K562 (cell line): ENCODE measurements around the gene ZNF331. TPM values are rescaled to one million over a fixed set of nuclear protein-coding genes. Genes with fewer than 3 reads are reported as not detected.

Experiments used
- ATAC-seq: fragments of 200-7000 bp; cut with Tn5 transposase; 3 replicates; pipeline ENCODE4 v1.9.1; 2020; ENCODE audit warnings: moderate library complexity
- BruUV-seq: library from RNA; stranded (reverse); fragments of 400-500 nt; replicated peaks from 2 replicates; lab custom pipeline; 2021; lab: Mats Ljungman, UMichigan
- CTCF ChIA-PET: fragments of 300-600 bp; formaldehyde crosslinking; extraction: SDS; loops from one replicate; lab custom pipeline; 2021; ENCODE audit warnings: low intra/inter-chr PET ratio; lab: Yijun Ruan, JAX
- POLR2A ChIA-PET: fragments of 300-600, 350-650 bp; sonication (Branson Sonifier 250); formaldehyde crosslinking; extraction: SDS; loops from one replicate; lab custom pipeline; 2021; ENCODE audit warnings: antibody characterized with exemption, inconsistent platforms; lab: Yijun Ruan, JAX
- DNase-seq, 4 experiments: peaks; one replicate each; pipeline versions ENCODE4 v3.0.0 to v3.0.0-alpha.2; 2011 to 2018; ENCODE audit warnings: low spot score in 3 of 4, mixed read lengths in 3 of 4; ENCODE audit errors: extremely low read depth in 1 of 4
- FAIRE-seq: peaks from 2 replicates; lab custom pipeline; 2011; peaks lifted over from hg19 to GRCh38; lab: Jason Lieb, UNC
- H2AFZ ChIP-seq: 2 replicates; pipeline ENCODE4 v1.6.0; 2011; ENCODE audit warnings: low read depth, low read length, control low read depth, inconsistent platforms
- H3K27ac ChIP-seq: fragments of 200-600 bp; 3 replicates; pipeline ENCODE4 v1.8.0; 2011; ENCODE audit warnings: low read depth, mild to moderate bottlenecking, control low read depth, inconsistent platforms, low read length, moderate library complexity, mixed read lengths; ENCODE audit errors: extremely low read depth
- H3K27me3 ChIP-seq, 2 experiments: fragments of 300-600 bp in 1 of 2; 2 replicates in 1 of 2; 3 replicates in 1 of 2; pipeline versions ENCODE4 v1.6.0 to v1.8.0; 2011; ENCODE audit warnings: inconsistent platforms in 2 of 2, low read length in 2 of 2, mild to moderate bottlenecking in 1 of 2, mixed read lengths in 1 of 2, moderate library complexity in 1 of 2; ENCODE audit not compliant: control insufficient read depth in 2 of 2, insufficient read depth in 2 of 2
- H3K36me3 ChIP-seq: fragments of 300-600 bp; 3 replicates; pipeline ENCODE4 v1.8.0; 2011; ENCODE audit warnings: mild to moderate bottlenecking, low read length, inconsistent platforms; ENCODE audit not compliant: control insufficient read depth, insufficient read depth
- H3K4me1 ChIP-seq, 2 experiments: fragments of 200-600 bp in 1 of 2; replicated peaks in 1 of 2; 2 replicates in 1 of 2; 3 replicates in 1 of 2; pipeline versions ENCODE4 v1.5.1 to v1.8.0; 2011; ENCODE audit warnings: inconsistent platforms in 2 of 2, low read length in 2 of 2, mild to moderate bottlenecking in 1 of 2, mixed read lengths in 1 of 2, moderate library complexity in 1 of 2; ENCODE audit not compliant: control insufficient read depth in 2 of 2, insufficient read depth in 2 of 2
- H3K4me2 ChIP-seq: 2 replicates; pipeline ENCODE4 v1.6.1; 2011; ENCODE audit warnings: low read length, control low read depth, inconsistent platforms, mixed read lengths; ENCODE audit not compliant: insufficient read depth
- H3K4me3 ChIP-seq: fragments of 200-600 bp; sonication (generic), shearing (Covaris generic); 2 replicates; pipeline ENCODE4 v1.5.1; 2016; ENCODE audit warnings: control low read depth, inconsistent platforms
- H3K79me2 ChIP-seq: fragments of 200-600 bp; 3 replicates; pipeline ENCODE4 v1.8.0; 2011; ENCODE audit warnings: low read length, inconsistent platforms; ENCODE audit not compliant: control insufficient read depth, insufficient read depth
- H3K9ac ChIP-seq, 2 experiments: 2 replicates each; pipeline versions ENCODE4 v1.6.0 to v1.6.1; 2011; ENCODE audit warnings: low read depth in 2 of 2, low read length in 2 of 2, control low read depth in 1 of 2, inconsistent platforms in 1 of 2, mild to moderate bottlenecking in 1 of 2, mixed read lengths in 1 of 2; ENCODE audit not compliant: insufficient read depth in 1 of 2
- H3K9me1 ChIP-seq: one replicate; pipeline ENCODE4 v1.6.0; 2011; ENCODE audit warnings: inconsistent platforms, mild to moderate bottlenecking, low read length, moderate library complexity; ENCODE audit not compliant: control insufficient read depth, insufficient read depth
- H3K9me3 ChIP-seq: replicated peaks from 2 replicates; pipeline ENCODE4 v1.5.1; 2011; ENCODE audit warnings: low read depth, low read length, inconsistent platforms; ENCODE audit not compliant: control insufficient read depth, insufficient read depth
- H4K20me1 ChIP-seq: replicated peaks from 2 replicates; pipeline ENCODE4 v1.6.1; 2011; ENCODE audit warnings: low read length, inconsistent platforms, mixed read lengths; ENCODE audit not compliant: control insufficient read depth, insufficient read depth
- EP400 ChIP-seq: fragments of 450-650 bp; IDR thresholded peaks from 2 replicates; pipeline ENCODE4 v1.6.1; 2017; ENCODE audit warnings: antibody characterized with exemption, mild to moderate bottlenecking, moderate library complexity
- NFIX ChIP-seq: fragments of 250-450 bp; sonication (Bioruptor Pico); IDR thresholded peaks from 2 replicates; pipeline ENCODE4 v1.4.0; 2020; ENCODE audit warnings: low read depth, mild to moderate bottlenecking, moderate library complexity
- ZFP36 ChIP-seq: fragments of 150-350 bp; IDR thresholded peaks from 2 replicates; pipeline ENCODE4 v1.6.1; 2018; ENCODE audit warnings: low read length, low read depth; ENCODE audit not compliant: partially characterized antibody
- WGBS: fragments of 100-300 bp; shearing (Covaris generic); methylation state at CpG from one replicate; pipeline ENCODE4 v1.1.6; 2016; ENCODE audit warnings: low coverage, mixed read lengths; ENCODE audit not compliant: insufficient coverage; ENCODE audit errors: missing lambda C conversion rate; 5-methylcytosine and 5-hydroxymethylcytosine counted together
- in situ Hi-C: fragments of 300-500 bp; cut with MboI; formaldehyde crosslinking; loops from 4 replicates; pipeline ENCODE4 v1.15.0; 2018; ENCODE audit warnings: inconsistent platforms, mixed read lengths
- intact Hi-C: fragments of 100-400 bp; cut with micrococcal nuclease; formaldehyde crosslinking; loops from 2 replicates; pipeline ENCODE4 v1.14.2; 2022
- polyA plus RNA-seq, 8 experiments: library from polyadenylated mRNA; depleted of rRNA in 4 of 8; stranded (reverse) in 5 of 8; unstranded in 3 of 8; fragments of >200 nt; fragmentation: Nextera tagmentation in 2 of 8; fragmentation: Illumina TruSeq in 1 of 8; extraction: Ambion mirVana in 2 of 8; extraction: Trizol in 1 of 8; gene quantifications; 2 replicates each; pipeline versions ENCODE4 v1.2.1 to v1.2.3, GENCODE V29; 2011 to 2014; ENCODE audit warnings: inconsistent platforms in 1 of 8, missing spikeins in 1 of 8
- total RNA-seq, 7 experiments: library from RNA; depleted of rRNA in 6 of 7; stranded (reverse); fragments of >200 nt in 6 of 7; fragmentation: Illumina TruSeq in 2 of 7; extraction: Trizol in 2 of 7; gene quantifications; 2 replicates each; pipeline versions ENCODE4 v1.2.1 to v1.2.3, GENCODE V29; 2011 to 2021; ENCODE audit warnings: low replicate concordance in 1 of 7
- TF ChIP-seq, protein P1 (sequence below), 3 experiments: IDR thresholded peaks in 2 of 3; conservative IDR thresholded peaks in 1 of 3; 2 replicates each; pipeline ENCODE4 v1.5.1; 2011 to 2012; ENCODE audit warnings: low read length in 3 of 3, mild to moderate bottlenecking in 3 of 3, control low read depth in 2 of 3, improper control_type of control experiment in 1 of 3, inconsistent platforms in 1 of 3, low read depth in 1 of 3, mixed read lengths in 1 of 3, moderate library complexity in 1 of 3; ENCODE audit not compliant: insufficient read depth in 2 of 3
- TF ChIP-seq, protein P2 (sequence below): fragments of 250-450 bp; sonication (Bioruptor Pico); IDR thresholded peaks from 2 replicates; pipeline ENCODE4 v1.5.0; 2021; ENCODE audit warnings: mild to moderate bottlenecking, moderate library complexity

ZNF331 gene
- total and polyA plus RNA-seq, 9 of the 15 experiments (the other 6 are each of a cell fraction or from before 2014, with no cell fraction given), result 0.23 to 2.7 (median 0.76) TPM

DNA sequence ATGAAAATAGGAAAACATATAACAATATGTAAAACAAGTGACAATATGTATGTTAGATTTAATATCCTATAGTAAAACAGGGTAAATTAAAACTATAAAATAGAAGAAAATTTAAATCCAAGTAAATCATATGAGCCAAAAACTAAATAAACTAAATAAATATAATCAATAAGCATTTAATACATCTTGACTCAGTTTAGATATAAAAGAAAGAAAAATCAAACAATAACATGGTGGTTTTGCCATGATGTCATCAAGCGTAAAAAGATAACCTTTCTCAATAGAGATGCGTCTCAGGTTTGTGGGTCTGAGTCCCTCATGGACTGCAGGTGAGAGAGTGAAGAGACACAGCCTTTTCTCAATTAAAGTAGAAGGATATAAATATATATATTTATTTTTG, 26.6 kb upstream of the ZNF331 start:
- 17% methylated on average over 2 of the region's 2 CpGs for WGBS
- Histone ChIP-seq H3K79me2 (no peaks in the 10 kb centered on the region), H3K4me3 (no peak overlapping the region), H2AFZ (no peak overlapping the region), H3K27ac (no peak overlapping the region), H3K4me1 (no peaks in the 10 kb centered on the region), H3K9me1 (no peaks in the 10 kb centered on the region), H3K27me3 (peaks cover 4 to 15% of the 10 kb centered on the region in 2 experiments; a peak in 2 of 5 replicates), H3K4me2 (no peak overlapping the region), H3K36me3 (no peaks in the 10 kb centered on the region), H3K9me3 (no peaks in the 10 kb centered on the region), H3K9ac (no peak overlapping the region), H4K20me1 (no peaks in the 10 kb centered on the region)
- DNase-seq (no peak), ATAC-seq (no peak), FAIRE-seq (no peak)
- in situ Hi-C loops (no loop called here), intact Hi-C loops (loop anchor here (10.0 kb wide), 1 partner anchor 233 kb away; no protein-coding TSS in a partner anchor)
- CTCF ChIA-PET, result no interaction called here
- TF ChIP-seq NFIX (CRISPR knock-in tag) (no peak), ZFP36 (no peak), EP400 (no peak)
- TF ChIP-seq, protein P1, sequence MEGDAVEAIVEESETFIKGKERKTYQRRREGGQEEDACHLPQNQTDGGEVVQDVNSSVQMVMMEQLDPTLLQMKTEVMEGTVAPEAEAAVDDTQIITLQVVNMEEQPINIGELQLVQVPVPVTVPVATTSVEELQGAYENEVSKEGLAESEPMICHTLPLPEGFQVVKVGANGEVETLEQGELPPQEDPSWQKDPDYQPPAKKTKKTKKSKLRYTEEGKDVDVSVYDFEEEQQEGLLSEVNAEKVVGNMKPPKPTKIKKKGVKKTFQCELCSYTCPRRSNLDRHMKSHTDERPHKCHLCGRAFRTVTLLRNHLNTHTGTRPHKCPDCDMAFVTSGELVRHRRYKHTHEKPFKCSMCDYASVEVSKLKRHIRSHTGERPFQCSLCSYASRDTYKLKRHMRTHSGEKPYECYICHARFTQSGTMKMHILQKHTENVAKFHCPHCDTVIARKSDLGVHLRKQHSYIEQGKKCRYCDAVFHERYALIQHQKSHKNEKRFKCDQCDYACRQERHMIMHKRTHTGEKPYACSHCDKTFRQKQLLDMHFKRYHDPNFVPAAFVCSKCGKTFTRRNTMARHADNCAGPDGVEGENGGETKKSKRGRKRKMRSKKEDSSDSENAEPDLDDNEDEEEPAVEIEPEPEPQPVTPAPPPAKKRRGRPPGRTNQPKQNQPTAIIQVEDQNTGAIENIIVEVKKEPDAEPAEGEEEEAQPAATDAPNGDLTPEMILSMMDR (IDR thresholded peaks at IDR 0.05 in 2 of 3, conservative IDR thresholded peaks at IDR 0.05 in 1 of 3; ENCODE audit: insufficient read depth in 2 of 3, low read depth in 1 of 3, low read length in 3 of 3), result no peak
- TF ChIP-seq, protein P2, sequence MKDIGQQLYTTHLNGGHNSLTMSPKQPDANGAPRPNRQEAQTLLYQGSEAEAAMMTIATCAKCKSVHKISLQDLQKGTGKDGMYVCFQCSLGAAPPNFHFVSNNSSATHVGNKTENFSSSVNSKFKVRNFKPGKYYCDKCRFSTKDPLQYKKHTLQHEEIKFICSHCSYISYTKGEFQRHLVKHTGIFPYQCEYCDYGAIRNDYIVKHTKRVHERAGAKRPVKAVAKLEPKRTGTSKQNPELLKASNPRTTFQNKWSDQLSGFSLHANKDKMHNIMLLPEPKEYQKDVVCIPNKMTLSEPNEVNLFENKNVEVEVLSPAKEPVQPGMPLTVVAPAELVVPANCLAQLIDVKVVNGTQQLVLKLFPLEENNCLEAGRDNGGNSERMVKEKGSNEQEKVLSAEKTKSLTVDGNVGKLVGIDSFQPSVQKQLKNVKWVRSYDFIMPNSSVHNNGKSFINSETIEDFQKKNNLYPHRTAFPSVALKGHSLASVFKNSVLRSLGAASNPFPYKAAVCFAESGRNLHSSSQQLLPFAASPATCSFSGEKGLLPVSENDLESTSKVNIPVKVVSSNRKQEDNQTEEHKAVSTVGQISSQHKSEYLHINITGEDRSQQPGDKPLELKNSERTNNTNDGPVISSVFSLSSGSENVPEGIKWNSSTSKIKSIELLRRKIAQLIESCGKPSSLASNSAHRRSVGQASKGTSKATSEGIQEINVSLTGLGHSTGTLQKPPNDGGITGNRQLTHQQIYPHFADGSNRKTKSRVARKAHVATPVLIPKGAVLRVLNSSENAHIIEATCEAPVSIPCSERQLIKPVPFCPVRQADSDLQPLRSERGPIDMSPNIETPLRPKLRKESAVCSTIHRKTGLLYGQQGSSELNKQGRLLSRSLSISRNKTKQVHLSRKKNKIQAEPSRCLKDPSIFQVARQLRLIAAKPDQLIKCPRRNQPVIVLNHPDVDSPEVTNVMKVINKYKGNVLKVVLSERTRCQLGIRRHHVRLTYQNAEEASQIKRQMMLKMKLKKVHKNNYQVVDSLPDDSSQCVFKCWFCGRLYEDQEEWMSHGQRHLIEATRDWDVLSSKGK, result no peak
- BruUV-seq, result no TSS peak
- POLR2A ChIA-PET, result no interaction called here
